GM23338 (cell line): ENCODE data around the gene DRAXIN. TPM values are rescaled to one million over a fixed set of nuclear protein-coding genes. Genes with fewer than 3 reads are reported as not detected.

Experiments
- ATAC-seq: fragments of 200-7000 bp; cut with Tn5 transposase; 3 replicates; pipeline ENCODE4 v1.9.1; 2020
- DNase-seq: peaks from one replicate; pipeline ENCODE4 v3.0.0-alpha.2; 2015; ENCODE audit warnings: low spot score
- H2AFZ ChIP-seq: fragments of 200-600 bp; sonication (generic); 2 replicates; pipeline ENCODE4 v1.8.0; 2016; ENCODE audit warnings: antibody characterized with exemption, mild to moderate bottlenecking, moderate library complexity
- H3F3A ChIP-seq: fragments of 200-600 bp; sonication (generic); replicated peaks from 2 replicates; pipeline ENCODE4 v1.8.0; 2017; ENCODE audit warnings: antibody characterized with exemption, mixed run types, low read depth
- H3K27ac ChIP-seq: fragments of 200-600 bp; sonication (generic); 2 replicates; pipeline ENCODE4 v1.6.1; 2016; ENCODE audit warnings: low read depth
- H3K27me3 ChIP-seq: fragments of 200-600 bp; sonication (generic); 2 replicates; pipeline ENCODE4 v1.8.0; 2016; ENCODE audit warnings: mild to moderate bottlenecking, mixed run types, moderate library complexity; ENCODE audit not compliant: insufficient read depth
- H3K36me3 ChIP-seq: fragments of 200-600 bp; sonication (generic); 2 replicates; pipeline ENCODE4 v1.8.0; 2016; ENCODE audit warnings: mild to moderate bottlenecking; ENCODE audit not compliant: insufficient read depth
- H3K4me1 ChIP-seq: fragments of 200-600 bp; sonication (generic); 2 replicates; pipeline ENCODE4 v1.8.0; 2016; ENCODE audit warnings: mild to moderate bottlenecking, moderate library complexity; ENCODE audit not compliant: insufficient read depth
- H3K4me2 ChIP-seq: fragments of 200-600 bp; sonication (generic); 2 replicates; pipeline ENCODE4 v1.7.1; 2017; ENCODE audit warnings: mixed run types
- H3K4me3 ChIP-seq: fragments of 200-600 bp; sonication (generic); 2 replicates; pipeline ENCODE4 v1.6.1; 2016; ENCODE audit warnings: mixed run types
- H3K79me2 ChIP-seq: fragments of 200-600 bp; sonication (generic); replicated peaks from 2 replicates; pipeline ENCODE4 v1.8.0; 2017; ENCODE audit warnings: mild to moderate bottlenecking; ENCODE audit not compliant: insufficient read depth
- H3K9me2 ChIP-seq: fragments of 200-600 bp; sonication (generic); 2 replicates; pipeline ENCODE4 v1.8.0; 2017; ENCODE audit not compliant: insufficient read depth
- H4K20me1 ChIP-seq: fragments of 200-600 bp; sonication (generic); replicated peaks from 2 replicates; pipeline ENCODE4 v1.8.0; 2017; ENCODE audit warnings: mild to moderate bottlenecking; ENCODE audit not compliant: insufficient read depth
- H3K27ac Mint-ChIP-seq: 2 replicates; pipeline ENCODE4 v1.8.0; 2020; ENCODE audit warnings: inconsistent platforms, mild to moderate bottlenecking, moderate library complexity, mixed read lengths
- H3K27me3 Mint-ChIP-seq: 3 replicates; pipeline ENCODE4 v1.8.0; 2022; ENCODE audit warnings: low read depth, mild to moderate bottlenecking, moderate library complexity, mixed read lengths, inconsistent platforms; ENCODE audit not compliant: insufficient read depth, poor library complexity
- H3K36me3 Mint-ChIP-seq: 3 replicates; pipeline ENCODE4 v1.8.0; 2021; ENCODE audit warnings: low read depth, mild to moderate bottlenecking, inconsistent platforms, moderate library complexity, mixed read lengths
- H3K4me1 Mint-ChIP-seq: 3 replicates; pipeline ENCODE4 v1.8.0; 2020; ENCODE audit warnings: mild to moderate bottlenecking, inconsistent platforms, mixed read lengths
- H3K4me3 Mint-ChIP-seq: 3 replicates; pipeline ENCODE4 v1.8.0; 2021; ENCODE audit warnings: moderate library complexity, mild to moderate bottlenecking, inconsistent platforms, mixed read lengths
- H3K9me3 Mint-ChIP-seq: 3 replicates; pipeline ENCODE4 v1.8.0; 2020; ENCODE audit warnings: moderate library complexity, mild to moderate bottlenecking, inconsistent platforms, mixed read lengths
- CREB1 ChIP-seq: fragments of 250-450 bp; sonication (Bioruptor Pico); IDR thresholded peaks from 2 replicates; pipeline ENCODE4 v1.5.0; 2020; ENCODE audit warnings: low read depth, mild to moderate bottlenecking, moderate library complexity
- EZH2phosphoT487 ChIP-seq: fragments of 200-600 bp; sonication (generic); IDR thresholded peaks from one replicate; pipeline ENCODE4 v1.8.1; 2018; ENCODE audit warnings: antibody characterized with exemption; ENCODE audit not compliant: unreplicated experiment
- JUNB ChIP-seq: IDR thresholded peaks from one replicate; pipeline ENCODE4 v1.6.1; 2016; ENCODE audit warnings: antibody characterized with exemption; ENCODE audit not compliant: unreplicated experiment
- NANOG ChIP-seq: IDR thresholded peaks from 2 replicates; pipeline ENCODE4 v1.6.1; 2016; ENCODE audit warnings: antibody characterized with exemption, borderline replicate concordance
- POLR2AphosphoS5 ChIP-seq: IDR thresholded peaks from 2 replicates; pipeline ENCODE4 v1.6.1; 2016; ENCODE audit warnings: antibody characterized with exemption, low read depth
- STAT1 ChIP-seq: IDR thresholded peaks from one replicate; pipeline ENCODE4 v1.6.1; 2016; ENCODE audit warnings: antibody characterized with exemption; ENCODE audit not compliant: unreplicated experiment
- ZNF114 ChIP-seq: fragments of 250-450 bp; sonication (Bioruptor Pico); IDR thresholded peaks from 2 replicates; pipeline ENCODE4 v1.5.0; 2020; ENCODE audit warnings: mild to moderate bottlenecking, moderate library complexity
- ZNF331 ChIP-seq: fragments of 250-450 bp; sonication (Bioruptor Pico); IDR thresholded peaks from 2 replicates; pipeline ENCODE4 v1.5.0; 2020; ENCODE audit warnings: low read depth, mild to moderate bottlenecking, moderate library complexity
- polyA plus RNA-seq: library from polyadenylated mRNA; unstranded; fragments of >200 nt; fragmentation: Nextera tagmentation; extraction: Ambion mirVana; gene quantifications from 2 replicates; pipeline ENCODE4 v1.2.1, GENCODE V29; 2016
- total RNA-seq: library from RNA; depleted of rRNA; stranded (reverse); fragments of >200 nt; shearing (Covaris generic); gene quantifications from 2 replicates; pipeline ENCODE4 v1.2.3, GENCODE V29; 2014
- TF ChIP-seq, protein P1 (sequence below): IDR thresholded peaks from 2 replicates; pipeline ENCODE4 v1.6.1; 2016; ENCODE audit warnings: antibody characterized with exemption
- TF ChIP-seq, protein P2 (sequence below): IDR thresholded peaks from one replicate; pipeline ENCODE4 v1.6.1; 2018; ENCODE audit warnings: antibody characterized with exemption; ENCODE audit not compliant: unreplicated experiment

Gene DRAXIN
- total and polyA plus RNA-seq, 2 experiments from 2014 or later, result 7.6 to 23.0 TPM

DNA sequence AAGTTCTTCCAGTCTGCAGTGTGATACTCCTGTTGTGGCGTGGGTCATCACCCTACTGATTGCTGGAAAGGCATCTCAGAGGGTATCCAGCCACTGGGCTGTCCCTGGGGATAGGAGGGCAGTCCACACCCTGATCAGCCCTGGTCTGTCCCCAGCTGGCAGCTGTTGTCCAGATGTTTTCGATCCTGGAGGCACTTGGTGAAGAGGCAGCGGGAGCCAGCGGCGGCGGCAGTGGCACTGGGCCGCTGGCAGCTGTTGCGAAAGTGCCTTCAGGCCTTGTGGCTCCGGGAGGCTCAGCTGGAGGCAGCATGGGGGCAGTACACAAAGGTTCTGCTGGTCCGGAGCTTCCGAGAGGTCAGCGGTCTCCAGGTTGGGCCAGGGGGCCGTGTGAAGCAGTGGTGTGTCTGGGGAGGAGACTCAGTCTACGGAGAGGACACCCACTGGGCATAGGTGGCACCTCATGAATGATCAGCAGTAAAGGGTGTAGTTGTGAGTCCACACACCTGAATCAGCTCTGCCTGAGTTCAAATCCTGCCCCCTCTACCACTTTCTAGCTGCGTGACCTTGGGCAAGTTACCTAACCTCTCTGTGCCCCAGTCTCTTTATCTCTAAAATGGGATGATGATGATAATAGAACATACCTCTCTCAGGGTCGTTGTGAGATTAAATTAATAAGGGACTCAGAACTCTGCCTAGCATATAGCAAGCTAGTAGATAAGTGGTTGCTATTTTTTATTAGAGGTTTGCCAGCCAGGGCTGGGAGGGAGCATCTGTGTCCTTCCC is 76.6 kb downstream of the DRAXIN start:
- no peak overlapping the region for H3K27ac Mint-ChIP-seq
- Histone ChIP-seq H3K36me3 (no peaks in the 10 kb centered on the region), H3K79me2 (no peaks in the 10 kb centered on the region), H3K9me2 (no peaks in the 10 kb centered on the region), H2AFZ (no peak overlapping the region), H3F3A (no peaks in the 10 kb centered on the region; the same call in 1 of the 2 replicates), H3K4me1 (no peaks in the 10 kb centered on the region), H3K4me2 (no peak overlapping the region), H3K27me3 (no peaks in the 10 kb centered on the region), H3K4me3 (no peak overlapping the region), H4K20me1 (no peaks in the 10 kb centered on the region), H3K27ac (no peak overlapping the region)
- H3K4me3 Mint-ChIP-seq, result no peak overlapping the region; the same call in 2 of the 3 replicates
- H3K9me3 Mint-ChIP-seq, result no peaks in the 10 kb centered on the region
- no peak for ATAC-seq
- TF ChIP-seq ZNF114 (CRISPR knock-in tag) (no peak), ZNF331 (CRISPR knock-in tag) (no peak), NANOG (no peak), CREB1 (no peak), STAT1 (no peak)
- H3K4me1 Mint-ChIP-seq, result peaks cover 9% of the 10 kb centered on the region
- H3K36me3 Mint-ChIP-seq, result no peaks in the 10 kb centered on the region
- H3K27me3 Mint-ChIP-seq, result peaks cover 17% of the 10 kb centered on the region
- no peak for DNase-seq

DNA sequence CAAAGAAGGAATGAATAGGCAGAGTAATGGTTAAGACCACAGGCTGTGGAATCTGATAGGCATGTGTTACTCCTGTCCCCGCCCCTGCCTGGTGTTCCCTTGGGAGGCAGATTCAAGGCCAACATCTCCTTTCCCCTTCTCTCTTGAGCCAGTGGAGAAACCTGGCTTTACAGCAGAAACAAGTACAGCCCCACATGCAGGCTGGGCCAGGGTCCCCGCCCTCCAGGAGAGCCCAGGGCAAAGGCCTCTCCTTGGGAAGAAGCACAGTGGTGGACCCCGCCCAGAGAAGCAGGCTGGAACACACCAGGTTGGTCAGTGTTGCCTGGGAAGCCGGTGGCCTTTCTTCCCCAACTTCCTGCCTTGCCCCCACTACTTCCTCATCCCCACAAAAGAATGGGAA is 77.3 kb downstream of the DRAXIN start:
- Histone ChIP-seq H3K4me3 (no peak overlapping the region), H3K4me1 (no peaks in the 10 kb centered on the region), H3K36me3 (no peaks in the 10 kb centered on the region), H3K27ac (no peak overlapping the region), H3K4me2 (no peak overlapping the region), H3K9me2 (no peaks in the 10 kb centered on the region), H3K79me2 (no peaks in the 10 kb centered on the region), H3K27me3 (no peaks in the 10 kb centered on the region), H3F3A (no peaks in the 10 kb centered on the region; the same call in 1 of the 2 replicates), H2AFZ (no peak overlapping the region), H4K20me1 (no peaks in the 10 kb centered on the region)
- H3K36me3 Mint-ChIP-seq, result no peaks in the 10 kb centered on the region
- H3K4me3 Mint-ChIP-seq, result no peak overlapping the region; the same call in 2 of the 3 replicates
- peak; percentile 26 for DNase-seq
- TF ChIP-seq POLR2AphosphoS5, result no peak
- TF ChIP-seq, protein P1, sequence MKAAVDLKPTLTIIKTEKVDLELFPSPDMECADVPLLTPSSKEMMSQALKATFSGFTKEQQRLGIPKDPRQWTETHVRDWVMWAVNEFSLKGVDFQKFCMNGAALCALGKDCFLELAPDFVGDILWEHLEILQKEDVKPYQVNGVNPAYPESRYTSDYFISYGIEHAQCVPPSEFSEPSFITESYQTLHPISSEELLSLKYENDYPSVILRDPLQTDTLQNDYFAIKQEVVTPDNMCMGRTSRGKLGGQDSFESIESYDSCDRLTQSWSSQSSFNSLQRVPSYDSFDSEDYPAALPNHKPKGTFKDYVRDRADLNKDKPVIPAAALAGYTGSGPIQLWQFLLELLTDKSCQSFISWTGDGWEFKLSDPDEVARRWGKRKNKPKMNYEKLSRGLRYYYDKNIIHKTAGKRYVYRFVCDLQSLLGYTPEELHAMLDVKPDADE, result no peak
- no peak for TF ChIP-seq NANOG
- no peak for TF ChIP-seq EZH2phosphoT487
- TF ChIP-seq JUNB, result no peak
- TF ChIP-seq STAT1, result no peak
- peak; percentile 15; the same call in 1 of the 3 replicates for ATAC-seq
- peaks cover 4% of the 10 kb centered on the region for H3K4me1 Mint-ChIP-seq
- no peak overlapping the region for H3K27ac Mint-ChIP-seq
- H3K27me3 Mint-ChIP-seq, result peaks cover 17% of the 10 kb centered on the region
- H3K9me3 Mint-ChIP-seq, result no peaks in the 10 kb centered on the region

- ATAC-seq (no peak), DNase-seq (no peak)
- Mint-ChIP-seq H3K4me1 (peaks cover 3% of the 10 kb centered on the region; the same call in 1 of the 3 replicates), H3K36me3 (no peaks in the 10 kb centered on the region), H3K9me3 (no peaks in the 10 kb centered on the region), H3K4me3 (no peak overlapping the region), H3K27ac (no peak overlapping the region), H3K27me3 (peaks cover 13% of the 10 kb centered on the region)
- no peak overlapping the region for H3K4me3 ChIP-seq
- H3F3A ChIP-seq, result no peaks in the 10 kb centered on the region; the same call in 1 of the 2 replicates
- no peaks in the 10 kb centered on the region for H3K9me2 ChIP-seq
- H3K79me2 ChIP-seq, result no peaks in the 10 kb centered on the region
- no peak overlapping the region for H3K4me2 ChIP-seq
- no peak overlapping the region for H2AFZ ChIP-seq
- no peak overlapping the region for H3K27ac ChIP-seq
- H3K36me3 ChIP-seq, result no peaks in the 10 kb centered on the region
- H3K27me3 ChIP-seq, result no peaks in the 10 kb centered on the region
- no peaks in the 10 kb centered on the region for H3K4me1 ChIP-seq
- no peaks in the 10 kb centered on the region for H4K20me1 ChIP-seq
- TF ChIP-seq ZNF331 (CRISPR knock-in tag) (no peak), NANOG (no peak), POLR2AphosphoS5 (no peak)
- TF ChIP-seq, protein P2, sequence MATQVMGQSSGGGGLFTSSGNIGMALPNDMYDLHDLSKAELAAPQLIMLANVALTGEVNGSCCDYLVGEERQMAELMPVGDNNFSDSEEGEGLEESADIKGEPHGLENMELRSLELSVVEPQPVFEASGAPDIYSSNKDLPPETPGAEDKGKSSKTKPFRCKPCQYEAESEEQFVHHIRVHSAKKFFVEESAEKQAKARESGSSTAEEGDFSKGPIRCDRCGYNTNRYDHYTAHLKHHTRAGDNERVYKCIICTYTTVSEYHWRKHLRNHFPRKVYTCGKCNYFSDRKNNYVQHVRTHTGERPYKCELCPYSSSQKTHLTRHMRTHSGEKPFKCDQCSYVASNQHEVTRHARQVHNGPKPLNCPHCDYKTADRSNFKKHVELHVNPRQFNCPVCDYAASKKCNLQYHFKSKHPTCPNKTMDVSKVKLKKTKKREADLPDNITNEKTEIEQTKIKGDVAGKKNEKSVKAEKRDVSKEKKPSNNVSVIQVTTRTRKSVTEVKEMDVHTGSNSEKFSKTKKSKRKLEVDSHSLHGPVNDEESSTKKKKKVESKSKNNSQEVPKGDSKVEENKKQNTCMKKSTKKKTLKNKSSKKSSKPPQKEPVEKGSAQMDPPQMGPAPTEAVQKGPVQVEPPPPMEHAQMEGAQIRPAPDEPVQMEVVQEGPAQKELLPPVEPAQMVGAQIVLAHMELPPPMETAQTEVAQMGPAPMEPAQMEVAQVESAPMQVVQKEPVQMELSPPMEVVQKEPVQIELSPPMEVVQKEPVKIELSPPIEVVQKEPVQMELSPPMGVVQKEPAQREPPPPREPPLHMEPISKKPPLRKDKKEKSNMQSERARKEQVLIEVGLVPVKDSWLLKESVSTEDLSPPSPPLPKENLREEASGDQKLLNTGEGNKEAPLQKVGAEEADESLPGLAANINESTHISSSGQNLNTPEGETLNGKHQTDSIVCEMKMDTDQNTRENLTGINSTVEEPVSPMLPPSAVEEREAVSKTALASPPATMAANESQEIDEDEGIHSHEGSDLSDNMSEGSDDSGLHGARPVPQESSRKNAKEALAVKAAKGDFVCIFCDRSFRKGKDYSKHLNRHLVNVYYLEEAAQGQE, result no peak
These were observed 77.8 kb downstream of the DRAXIN start for GRCh38 chr1:11769274-11769673.
